ENCODE data around the gene SLC6A7. TPM values are rescaled to one million over a fixed set of nuclear protein-coding genes. Genes with fewer than 3 reads are reported as not detected.

Gene SLC6A7
- polyA plus RNA-seq, 1 experiment, result not detected

- Histone ChIP-seq H3K4me3 (ENCODE audit: low read depth, low read length) (no peak overlapping the region), H3K27me3 (ENCODE audit: control insufficient read depth, insufficient read depth, low read length) (no peaks in the 10 kb centered on the region), H3K27ac (ENCODE audit: low read depth, low read length) (no peak overlapping the region), H3K9me3 (ENCODE audit: control insufficient read depth, insufficient read depth, low read length) (no peaks in the 10 kb centered on the region)
- peak; percentile 30 for TF ChIP-seq CTCF (IDR thresholded peaks at IDR 0.05; ENCODE audit: low read depth, low read length)
- POLR2A ChIA-PET, result no interaction called here
- CTCF ChIA-PET, result interaction anchor here (1.0 to 2.5 kb wide), 6 partner anchors 11 to 187 kb away, joined by 3 to 17 read pairs (median 4); no protein-coding TSS in a partner anchor
- no peak for DNase-seq (ENCODE audit: low read depth, low spot score)
Measured at GRCh38 chr5:150163547-150164059, 26.3 kb upstream of the SLC6A7 start.

- Histone ChIP-seq H3K9me3 (ENCODE audit: control insufficient read depth, insufficient read depth, low read length) (no peaks in the 10 kb centered on the region), H3K27ac (ENCODE audit: low read depth, low read length) (no peak overlapping the region), H3K4me3 (ENCODE audit: low read depth, low read length) (no peak overlapping the region), H3K27me3 (ENCODE audit: control insufficient read depth, insufficient read depth, low read length) (peaks cover 3% of the 10 kb centered on the region)
- CTCF ChIA-PET, result interaction anchor here (0.6 to 2.5 kb wide), 3 partner anchors 10 to 104 kb away, joined by 4 to 17 read pairs (median 6); no protein-coding TSS in a partner anchor
- no peak for DNase-seq (ENCODE audit: low read depth, low spot score)
- POLR2A ChIA-PET, result interaction anchor here (0.5 kb wide), 1 partner anchor 13 kb away, joined by 3 read pairs; no protein-coding TSS in a partner anchor
- no peak for TF ChIP-seq CTCF (IDR thresholded peaks at IDR 0.05; ENCODE audit: low read depth, low read length)
Measured at GRCh38 chr5:150164211-150164980, 25.5 kb upstream of the SLC6A7 start.

- H3K27ac ChIP-seq (ENCODE audit: low read depth, low read length), result no peak overlapping the region
- ChIA-PET CTCF (no interaction called here), POLR2A (no interaction called here)
- TF ChIP-seq CTCF (IDR thresholded peaks at IDR 0.05; ENCODE audit: low read depth, low read length), result no peak
- no peak overlapping the region for H3K4me3 ChIP-seq (ENCODE audit: low read depth, low read length)
- H3K9me3 ChIP-seq (ENCODE audit: control insufficient read depth, insufficient read depth, low read length), result no peaks in the 10 kb centered on the region
- no peak for DNase-seq (ENCODE audit: low read depth, low spot score)
- H3K27me3 ChIP-seq (ENCODE audit: control insufficient read depth, insufficient read depth, low read length), result peaks cover 14% of the 10 kb centered on the region
Measured at GRCh38 chr5:150166037-150166649, 23.7 kb upstream of the SLC6A7 start.

- Histone ChIP-seq H3K27me3 (ENCODE audit: control insufficient read depth, insufficient read depth, low read length) (peaks cover 14% of the 10 kb centered on the region), H3K9me3 (ENCODE audit: control insufficient read depth, insufficient read depth, low read length) (no peaks in the 10 kb centered on the region), H3K4me3 (ENCODE audit: low read depth, low read length) (no peak within 1 kb of the TSS), H3K27ac (ENCODE audit: low read depth, low read length) (no peak within 1 kb of the TSS)
- ChIA-PET POLR2A (no interaction called here), CTCF (no interaction called here)
- no peak for DNase-seq (ENCODE audit: low read depth, low spot score)
- TF ChIP-seq CTCF (IDR thresholded peaks at IDR 0.05; ENCODE audit: low read depth, low read length), result no peak
Measured at GRCh38 chr5:150166650-150167511, 23.0 kb upstream of the SLC6A7 start, which contains the start of gene CDX1. CDX1 (plus strand) TSS chr5:150166778; CDS start chr5:150166877, 99 bp downstream.

Data from AG04450 (cell line).